IMR-90 (cell line): ENCODE data around the gene DEDD2. TPM values are rescaled to one million over a fixed set of nuclear protein-coding genes. Genes with fewer than 3 reads are reported as not detected.

Experiments
- ATAC-seq: fragments of 200-7000 bp; cut with Tn5 transposase; 2 replicates; pipeline ENCODE4 v1.9.1; 2020; ENCODE audit warnings: low read depth, mild to moderate bottlenecking, moderate library complexity
- BruUV-seq: library from RNA; stranded (reverse); fragments of 400-500 nt; replicated peaks from 2 replicates; lab custom pipeline; 2021; lab: Mats Ljungman, UMichigan
- CTCF ChIA-PET: fragments of 300-600 bp; formaldehyde crosslinking; extraction: SDS; loops from one replicate; lab custom pipeline; 2021; ENCODE audit warnings: antibody characterized with exemption; lab: Yijun Ruan, JAX
- POLR2A ChIA-PET: fragments of 300-600 bp; sonication (Branson Sonifier 250); formaldehyde crosslinking; loops from one replicate; lab custom pipeline; 2022; ENCODE audit warnings: antibody characterized with exemption; ENCODE audit not compliant: unreplicated experiment; lab: Charles Lee
- DNase-seq: peaks from one replicate; pipeline ENCODE4 v3.0.0; 2013
- H2AFZ ChIP-seq: replicated peaks from 2 replicates; pipeline ENCODE3; 2013; ENCODE audit warnings: low read length, mild to moderate bottlenecking; ENCODE audit not compliant: poor library complexity
- H2AK5ac ChIP-seq: 2 replicates; pipeline ENCODE4 v1.6.1; 2013; ENCODE audit warnings: low read depth, low read length, inconsistent platforms
- H2AK9ac ChIP-seq: replicated peaks from 2 replicates; pipeline ENCODE3; 2013; ENCODE audit warnings: mild to moderate bottlenecking, low read depth, low read length, moderate library complexity; ENCODE audit not compliant: poor library complexity
- H2BK120ac ChIP-seq: 2 replicates; pipeline ENCODE4 v1.6.1; 2013; ENCODE audit warnings: low read depth, low read length, inconsistent platforms
- H2BK15ac ChIP-seq: 3 replicates; pipeline ENCODE4 v1.6.1; 2013; ENCODE audit warnings: low read depth, low read length, inconsistent platforms
- H2BK20ac ChIP-seq: 2 replicates; pipeline ENCODE4 v1.6.1; 2013; ENCODE audit warnings: low read depth, mild to moderate bottlenecking, inconsistent platforms, low read length, moderate library complexity
- H2BK5ac ChIP-seq: 2 replicates; pipeline ENCODE4 v1.6.1; 2013; ENCODE audit warnings: mild to moderate bottlenecking, low read depth, low read length, inconsistent platforms; ENCODE audit not compliant: poor library complexity, severe bottlenecking
- H3K14ac ChIP-seq: replicated peaks from 2 replicates; pipeline ENCODE4 v1.6.1; 2013; ENCODE audit warnings: low read depth, low read length, inconsistent platforms
- H3K18ac ChIP-seq: 2 replicates; pipeline ENCODE4 v1.6.1; 2013; ENCODE audit warnings: low read depth, low read length, control low read depth
- H3K23ac ChIP-seq: 2 replicates; pipeline ENCODE4 v1.6.1; 2013; ENCODE audit warnings: low read depth, low read length, inconsistent platforms
- H3K27ac ChIP-seq: 2 replicates; pipeline ENCODE4 v1.5.1; 2013; ENCODE audit warnings: mild to moderate bottlenecking, control low read depth, low read length; ENCODE audit not compliant: insufficient read depth
- H3K27me3 ChIP-seq: 2 replicates; pipeline ENCODE4 v1.6.1; 2013; ENCODE audit warnings: low read length; ENCODE audit not compliant: control insufficient read depth, insufficient read depth
- H3K36me3 ChIP-seq: 2 replicates; pipeline ENCODE4 v1.6.1; 2013; ENCODE audit warnings: low read length, mixed read lengths; ENCODE audit not compliant: control insufficient read depth, insufficient read depth
- H3K4ac ChIP-seq: 2 replicates; pipeline ENCODE4 v1.6.1; 2013; ENCODE audit warnings: low read depth, low read length, inconsistent platforms
- H3K4me1 ChIP-seq: 2 replicates; pipeline ENCODE4 v1.6.1; 2013; ENCODE audit warnings: low read length, mixed read lengths; ENCODE audit not compliant: control insufficient read depth, insufficient read depth
- H3K4me2 ChIP-seq: 2 replicates; pipeline ENCODE4 v1.6.1; 2013; ENCODE audit warnings: low read depth, mild to moderate bottlenecking, control low read depth, low read length, moderate library complexity
- H3K4me3 ChIP-seq: 2 replicates; pipeline ENCODE4 v1.5.1; 2013; ENCODE audit warnings: low read depth, mild to moderate bottlenecking, control low read depth, low read length, moderate library complexity; ENCODE audit not compliant: insufficient read depth
- H3K56ac ChIP-seq: 2 replicates; pipeline ENCODE4 v1.6.1; 2013; ENCODE audit warnings: low read length, inconsistent platforms; ENCODE audit not compliant: insufficient read depth; ENCODE audit errors: extremely low read depth
- H3K79me1 ChIP-seq, 2 experiments: 2 replicates each; pipeline ENCODE4 v1.6.1; 2013; ENCODE audit warnings: low read length in 2 of 2, inconsistent platforms in 1 of 2, low read depth in 1 of 2
- H3K9ac ChIP-seq: 2 replicates; pipeline ENCODE4 v1.6.1; 2013; ENCODE audit warnings: low read depth, low read length, control low read depth
- H3K9me1 ChIP-seq: 2 replicates; pipeline ENCODE4 v1.6.1; 2013; ENCODE audit warnings: low read length, inconsistent platforms; ENCODE audit not compliant: insufficient read depth
- H3K9me3 ChIP-seq: 2 replicates; pipeline ENCODE4 v1.6.1; 2013; ENCODE audit warnings: low read length; ENCODE audit not compliant: control insufficient read depth, insufficient read depth
- H4K20me1 ChIP-seq: 2 replicates; pipeline ENCODE4 v1.6.1; 2013; ENCODE audit warnings: low read length, inconsistent platforms; ENCODE audit not compliant: insufficient read depth
- H4K5ac ChIP-seq: 2 replicates; pipeline ENCODE4 v1.6.1; 2013; ENCODE audit warnings: mild to moderate bottlenecking, low read depth, low read length, control low read depth
- H4K8ac ChIP-seq, 2 experiments: 2 replicates each; pipeline ENCODE4 v1.6.1; 2013; ENCODE audit warnings: low read depth in 2 of 2, low read length in 2 of 2, control low read depth in 1 of 2, inconsistent platforms in 1 of 2
- H4K91ac ChIP-seq: 2 replicates; pipeline ENCODE4 v1.6.1; 2013; ENCODE audit warnings: low read depth, low read length, inconsistent platforms; ENCODE audit not compliant: insufficient read depth
- BHLHE40 ChIP-seq: fragments of 150-350 bp; IDR thresholded peaks from 2 replicates; pipeline ENCODE4 v1.6.1; 2016; ENCODE audit warnings: mild to moderate bottlenecking, low read depth, low read length
- CEBPB ChIP-seq: IDR thresholded peaks from 2 replicates; pipeline ENCODE4 v1.6.1; 2012; ENCODE audit warnings: low read depth, low read length, improper control_type of control experiment
- CHD1 ChIP-seq: IDR thresholded peaks from 2 replicates; pipeline ENCODE4 v1.6.1; 2012; ENCODE audit warnings: low read depth, low read length, improper control_type of control experiment
- FOS ChIP-seq: fragments of 150-350 bp; IDR thresholded peaks from 2 replicates; pipeline ENCODE4 v1.6.1; 2016; ENCODE audit warnings: low read depth, low read length
- MAFK ChIP-seq: IDR thresholded peaks from 2 replicates; pipeline ENCODE4 v1.6.1; 2012; ENCODE audit warnings: low read depth, low read length, improper control_type of control experiment
- MAZ ChIP-seq: IDR thresholded peaks from 2 replicates; pipeline ENCODE4 v1.6.1; 2012; ENCODE audit warnings: low read depth, mild to moderate bottlenecking, low read length, improper control_type of control experiment, moderate library complexity, borderline replicate concordance
- MXI1 ChIP-seq: IDR thresholded peaks from 2 replicates; pipeline ENCODE4 v1.6.1; 2012; ENCODE audit warnings: low read depth, mild to moderate bottlenecking, low read length, moderate library complexity, borderline replicate concordance
- NFE2L2 ChIP-seq: fragments of 150-350 bp; IDR thresholded peaks from 2 replicates; pipeline ENCODE4 v1.6.1; 2016; ENCODE audit warnings: low read depth, mild to moderate bottlenecking, low read length
- POLR2A ChIP-seq: IDR thresholded peaks from 2 replicates; pipeline ENCODE4 v1.6.1; 2012; ENCODE audit warnings: mild to moderate bottlenecking, low read depth, low read length
- RAD21 ChIP-seq: IDR thresholded peaks from 2 replicates; pipeline ENCODE4 v1.6.1; 2012; ENCODE audit warnings: low read length, improper control_type of control experiment
- RCOR1 ChIP-seq: IDR thresholded peaks from 2 replicates; pipeline ENCODE4 v1.6.1; 2012; ENCODE audit warnings: mild to moderate bottlenecking, low read length, improper control_type of control experiment; ENCODE audit not compliant: insufficient replicate concordance
- RFX5 ChIP-seq: IDR thresholded peaks from 2 replicates; pipeline ENCODE4 v1.8.0; 2012; ENCODE audit warnings: low read depth, mild to moderate bottlenecking, low read length, moderate library complexity
- SMC3 ChIP-seq: fragments of 150-350 bp; IDR thresholded peaks from 2 replicates; pipeline ENCODE4 v1.6.1; 2016; ENCODE audit warnings: low read depth, mild to moderate bottlenecking, antibody characterized with exemption, low read length, moderate library complexity
- WGBS, 2 experiments: methylation state at CpG; one replicate each; pipeline versions ENCODE4 v1.1.5 to v1.1.7; 2013; ENCODE audit warnings: missing lambda C conversion rate in 2 of 2; ENCODE audit not compliant: insufficient read length in 1 of 2; ENCODE audit errors: extremely low coverage in 2 of 2; 5-methylcytosine and 5-hydroxymethylcytosine counted together
- dilution Hi-C: fragments of 300-500 bp; cut with HindIII; formaldehyde crosslinking; loops from one replicate; pipeline ENCODE4 v1.14.3; 2018; ENCODE audit warnings: low sequenced_read_pairs; ENCODE audit not compliant: unreplicated experiment
- in situ Hi-C: fragments of 300-500 bp; cut with MboI; formaldehyde crosslinking; loops from 3 replicates; pipeline ENCODE4 v1.14.3; 2019; ENCODE audit warnings: low sequenced_read_pairs, inconsistent platforms, mixed read lengths
- intact Hi-C: fragments of 100-400 bp; cut with micrococcal nuclease; formaldehyde crosslinking; loops from 2 replicates; pipeline ENCODE4 v1.10.0; 2022
- polyA plus RNA-seq, 3 experiments: library from polyadenylated mRNA; depleted of rRNA; stranded (reverse); fragments of >200 nt; gene quantifications; 2 replicates each; pipeline ENCODE4 v1.2.3, GENCODE V29; 2012; ENCODE audit warnings: low replicate concordance in 1 of 3
- total RNA-seq: library from RNA; depleted of rRNA; stranded (reverse); fragments of >200 nt; gene quantifications from 2 replicates; pipeline ENCODE4 v1.2.3, GENCODE V29; 2012
- TF ChIP-seq, protein P1 (sequence below): fragments of 150-350 bp; IDR thresholded peaks from 2 replicates; pipeline ENCODE4 v1.6.1; 2017; ENCODE audit warnings: mild to moderate bottlenecking, antibody characterized with exemption, low read length, low read depth
- TF ChIP-seq, protein P2 (sequence below): conservative IDR thresholded peaks from 2 replicates; pipeline ENCODE4 v1.5.1; 2012; ENCODE audit warnings: mild to moderate bottlenecking, low read depth, low read length, improper control_type of control experiment
- TF ChIP-seq, protein P3 (sequence below): fragments of 150-350 bp; IDR thresholded peaks from 2 replicates; pipeline ENCODE4 v1.6.1; 2016; ENCODE audit warnings: low read depth, mild to moderate bottlenecking, low read length, moderate library complexity, borderline replicate concordance

Gene DEDD2
- total and polyA plus RNA-seq, 2 of the 4 experiments (the other 2 are of a cell fraction) = 8.2 to 21.0 TPM

DNA sequence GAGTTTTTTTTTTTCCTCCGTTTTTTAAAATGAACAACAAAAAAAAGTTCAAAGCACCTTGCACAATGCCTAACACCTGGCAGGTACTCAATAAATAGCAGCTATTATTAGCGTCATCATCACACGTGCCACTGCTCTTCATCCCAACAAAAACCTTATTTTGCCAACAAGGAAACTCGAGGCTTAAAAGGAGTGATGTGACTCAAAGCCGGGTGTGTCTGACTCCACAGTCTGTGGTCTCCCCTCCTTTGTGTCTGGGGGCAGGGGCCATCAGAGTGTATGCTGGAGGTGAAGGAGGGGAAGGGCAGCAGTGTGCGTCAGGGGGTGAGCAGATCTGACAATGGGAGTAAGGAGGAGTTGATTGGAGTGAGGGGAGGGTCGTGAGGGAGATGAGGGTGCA, 51.2 kb downstream of the DEDD2 start:
- H3K4me3 ChIP-seq = no peak overlapping the region
- no peaks in the 10 kb centered on the region for H3K9me3 ChIP-seq
- H3K79me1 ChIP-seq = no peaks in the 10 kb centered on the region
- 26% methylated on average over 2 of the region's 7 CpGs; no CpG with 5 or more reads in 1 of the 2 experiments for WGBS, 2 experiments
- H2AFZ ChIP-seq = peak overlapping the region; percentile 34
- H3K18ac ChIP-seq = no peak overlapping the region
- H2BK120ac ChIP-seq = no peak overlapping the region
- in situ Hi-C loops = no loop called here
- TF ChIP-seq FOS (no peak), POLR2A (no peak), BHLHE40 (no peak), NFE2L2 (no peak), RCOR1 (no peak), RAD21 (no peak), CEBPB (no peak), MAFK (no peak), MXI1 (no peak), SMC3 (no peak), RFX5 (no peak), CHD1 (no peak), MAZ (no peak)
- TF ChIP-seq, protein P1, sequence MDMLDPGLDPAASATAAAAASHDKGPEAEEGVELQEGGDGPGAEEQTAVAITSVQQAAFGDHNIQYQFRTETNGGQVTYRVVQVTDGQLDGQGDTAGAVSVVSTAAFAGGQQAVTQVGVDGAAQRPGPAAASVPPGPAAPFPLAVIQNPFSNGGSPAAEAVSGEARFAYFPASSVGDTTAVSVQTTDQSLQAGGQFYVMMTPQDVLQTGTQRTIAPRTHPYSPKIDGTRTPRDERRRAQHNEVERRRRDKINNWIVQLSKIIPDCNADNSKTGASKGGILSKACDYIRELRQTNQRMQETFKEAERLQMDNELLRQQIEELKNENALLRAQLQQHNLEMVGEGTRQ = no peak
- TF ChIP-seq, protein P2, sequence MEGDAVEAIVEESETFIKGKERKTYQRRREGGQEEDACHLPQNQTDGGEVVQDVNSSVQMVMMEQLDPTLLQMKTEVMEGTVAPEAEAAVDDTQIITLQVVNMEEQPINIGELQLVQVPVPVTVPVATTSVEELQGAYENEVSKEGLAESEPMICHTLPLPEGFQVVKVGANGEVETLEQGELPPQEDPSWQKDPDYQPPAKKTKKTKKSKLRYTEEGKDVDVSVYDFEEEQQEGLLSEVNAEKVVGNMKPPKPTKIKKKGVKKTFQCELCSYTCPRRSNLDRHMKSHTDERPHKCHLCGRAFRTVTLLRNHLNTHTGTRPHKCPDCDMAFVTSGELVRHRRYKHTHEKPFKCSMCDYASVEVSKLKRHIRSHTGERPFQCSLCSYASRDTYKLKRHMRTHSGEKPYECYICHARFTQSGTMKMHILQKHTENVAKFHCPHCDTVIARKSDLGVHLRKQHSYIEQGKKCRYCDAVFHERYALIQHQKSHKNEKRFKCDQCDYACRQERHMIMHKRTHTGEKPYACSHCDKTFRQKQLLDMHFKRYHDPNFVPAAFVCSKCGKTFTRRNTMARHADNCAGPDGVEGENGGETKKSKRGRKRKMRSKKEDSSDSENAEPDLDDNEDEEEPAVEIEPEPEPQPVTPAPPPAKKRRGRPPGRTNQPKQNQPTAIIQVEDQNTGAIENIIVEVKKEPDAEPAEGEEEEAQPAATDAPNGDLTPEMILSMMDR = no peak
- TF ChIP-seq, protein P3, sequence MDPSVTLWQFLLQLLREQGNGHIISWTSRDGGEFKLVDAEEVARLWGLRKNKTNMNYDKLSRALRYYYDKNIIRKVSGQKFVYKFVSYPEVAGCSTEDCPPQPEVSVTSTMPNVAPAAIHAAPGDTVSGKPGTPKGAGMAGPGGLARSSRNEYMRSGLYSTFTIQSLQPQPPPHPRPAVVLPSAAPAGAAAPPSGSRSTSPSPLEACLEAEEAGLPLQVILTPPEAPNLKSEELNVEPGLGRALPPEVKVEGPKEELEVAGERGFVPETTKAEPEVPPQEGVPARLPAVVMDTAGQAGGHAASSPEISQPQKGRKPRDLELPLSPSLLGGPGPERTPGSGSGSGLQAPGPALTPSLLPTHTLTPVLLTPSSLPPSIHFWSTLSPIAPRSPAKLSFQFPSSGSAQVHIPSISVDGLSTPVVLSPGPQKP = no peak
- H4K91ac ChIP-seq = no peak overlapping the region
- H2BK20ac ChIP-seq = no peak overlapping the region
- ChIA-PET CTCF (no interaction called here), POLR2A (no interaction called here)
- H4K8ac ChIP-seq = no peak overlapping the region
- DNase-seq (no peak), ATAC-seq (no peak)
- no peak overlapping the region for H2AK5ac ChIP-seq
- H3K4me1 ChIP-seq = no peaks in the 10 kb centered on the region
- no peak overlapping the region for H3K4me2 ChIP-seq
- H4K5ac ChIP-seq = no peak overlapping the region
- no peak overlapping the region for H3K9ac ChIP-seq
- no peak overlapping the region for H2AK9ac ChIP-seq
- no peak overlapping the region for H3K4ac ChIP-seq
- dilution Hi-C loops = no loop called here
- H2BK5ac ChIP-seq = no peak overlapping the region
- no peak overlapping the region for H3K14ac ChIP-seq
- H3K9me1 ChIP-seq = no peaks in the 10 kb centered on the region
- H3K23ac ChIP-seq = no peak overlapping the region; the same call in 1 of the 2 replicates
- H3K56ac ChIP-seq = no peak overlapping the region
- H3K36me3 ChIP-seq = no peaks in the 10 kb centered on the region
- H4K20me1 ChIP-seq = no peaks in the 10 kb centered on the region
- no TSS peak for BruUV-seq
- no peak overlapping the region for H3K27ac ChIP-seq
- intact Hi-C loops = no loop called here
- H2BK15ac ChIP-seq = no peak overlapping the region
- H3K27me3 ChIP-seq = peaks cover 78% of the 10 kb centered on the region
